Measurements from ENCODE around the gene TBC1D5.

DNA sequence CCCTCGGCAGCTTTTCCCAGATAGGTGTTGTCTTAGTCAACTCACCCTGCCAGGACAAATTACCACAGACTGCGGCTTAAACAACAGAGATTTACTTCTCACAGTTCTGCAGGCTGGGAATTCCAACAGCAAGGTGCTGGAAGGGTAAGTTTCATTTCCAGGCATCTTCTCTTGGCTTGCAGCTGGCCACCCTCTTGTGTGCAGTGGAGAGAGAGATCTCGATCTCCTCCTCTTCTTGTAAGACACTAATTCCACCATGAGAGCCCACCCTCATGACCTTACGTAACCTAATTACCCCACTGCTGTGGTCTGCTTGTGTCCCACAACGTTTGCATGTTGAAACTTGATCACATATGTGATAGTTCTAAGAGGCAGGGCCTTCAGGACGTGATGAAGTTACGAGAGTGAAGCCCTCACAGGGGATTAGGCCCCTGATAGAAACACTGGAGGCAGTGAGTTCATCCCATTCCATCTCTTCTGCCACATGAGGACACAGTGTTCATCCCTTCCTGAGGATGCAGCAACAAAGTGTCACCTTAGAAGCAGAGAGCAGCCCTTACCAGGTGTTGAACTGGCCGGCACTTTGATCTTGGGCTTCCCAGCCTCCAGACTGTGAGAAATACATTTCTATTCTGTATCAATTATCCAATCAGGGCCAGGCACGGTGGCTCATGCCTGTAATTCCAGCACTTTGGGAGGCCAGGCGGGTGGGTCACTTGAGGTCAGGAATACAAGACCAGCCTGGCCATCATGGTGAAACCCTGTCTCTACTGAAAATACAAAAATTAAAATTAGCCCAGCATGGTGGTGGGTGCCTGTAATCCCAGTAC is 609.9 kb downstream of the TBC1D5 start:
- TF ChIP-seq, protein P1, sequence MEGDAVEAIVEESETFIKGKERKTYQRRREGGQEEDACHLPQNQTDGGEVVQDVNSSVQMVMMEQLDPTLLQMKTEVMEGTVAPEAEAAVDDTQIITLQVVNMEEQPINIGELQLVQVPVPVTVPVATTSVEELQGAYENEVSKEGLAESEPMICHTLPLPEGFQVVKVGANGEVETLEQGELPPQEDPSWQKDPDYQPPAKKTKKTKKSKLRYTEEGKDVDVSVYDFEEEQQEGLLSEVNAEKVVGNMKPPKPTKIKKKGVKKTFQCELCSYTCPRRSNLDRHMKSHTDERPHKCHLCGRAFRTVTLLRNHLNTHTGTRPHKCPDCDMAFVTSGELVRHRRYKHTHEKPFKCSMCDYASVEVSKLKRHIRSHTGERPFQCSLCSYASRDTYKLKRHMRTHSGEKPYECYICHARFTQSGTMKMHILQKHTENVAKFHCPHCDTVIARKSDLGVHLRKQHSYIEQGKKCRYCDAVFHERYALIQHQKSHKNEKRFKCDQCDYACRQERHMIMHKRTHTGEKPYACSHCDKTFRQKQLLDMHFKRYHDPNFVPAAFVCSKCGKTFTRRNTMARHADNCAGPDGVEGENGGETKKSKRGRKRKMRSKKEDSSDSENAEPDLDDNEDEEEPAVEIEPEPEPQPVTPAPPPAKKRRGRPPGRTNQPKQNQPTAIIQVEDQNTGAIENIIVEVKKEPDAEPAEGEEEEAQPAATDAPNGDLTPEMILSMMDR (IDR thresholded peaks at IDR 0.05) = no peak
- TF ChIP-seq POLR2A (IDR thresholded peaks at IDR 0.05) = no peak
